Loucy (cell line): ENCODE results near the gene BPIFB2.

Experiments used
- CTCF ChIP-seq: fragments of 200-600 bp; sonication (generic); conservative IDR thresholded peaks from 2 replicates; pipeline ENCODE4 v1.5.1; 2014; ENCODE audit warnings: mild to moderate bottlenecking, antibody characterized with exemption, low read length
- EZH2phosphoT487 ChIP-seq: fragments of 200-600 bp; IDR thresholded peaks from 2 replicates; pipeline ENCODE4 v1.6.1; 2018; ENCODE audit warnings: antibody characterized with exemption, mild to moderate bottlenecking, moderate library complexity, borderline replicate concordance

- TF ChIP-seq CTCF (no peak), EZH2phosphoT487 (no peak)
Observed at GRCh38 chr20:32978009-32978335, 29.5 kb upstream of the BPIFB2 start.
